ENCODE results near the gene HMGXB3.

Gene HMGXB3

GRCh38 chr5:150000256-150000989, at the start of gene HMGXB3, which contains the start of gene TIGD6:
Gene HMGXB3 (plus strand): TSS chr5:150000739. CDS start chr5:150004853, 4,114 bp downstream.
Gene TIGD6 (minus strand): TSS chr5:150000654. CDS start chr5:149996348, 4,306 bp downstream.
- DNase-seq (ENCODE audit: low read depth in 3 of 3): peak; percentile 80 to 87 (median 82)

- DNase-seq (ENCODE audit: low read depth in 3 of 3): no peak
These were observed 49.3 kb upstream of the HMGXB3 start for GRCh38 chr5:149951138-149951749.

GRCh38 chr5:149953436-149954121, 47.0 kb upstream of the HMGXB3 start:
- DNase-seq (ENCODE audit: low read depth in 3 of 3): no peak

- DNase-seq (ENCODE audit: low read depth in 3 of 3): no peak
These were observed 45.7 kb upstream of the HMGXB3 start for GRCh38 chr5:149954798-149955197.

- DNase-seq (ENCODE audit: low read depth in 3 of 3): no peak
These were observed 43.9 kb upstream of the HMGXB3 start for GRCh38 chr5:149956685-149957084.

GRCh38 chr5:149957855-149958254, 42.7 kb upstream of the HMGXB3 start:
- DNase-seq (ENCODE audit: low read depth in 3 of 3): no peak

- peak; percentile 23 to 41 (median 24) for DNase-seq (ENCODE audit: low read depth in 3 of 3)
These were observed 40.9 kb upstream of the HMGXB3 start for GRCh38 chr5:149959406-149960236.

GRCh38 chr5:149960272-149961185, 40.0 kb upstream of the HMGXB3 start, which contains the start of gene SLC26A2:
Gene SLC26A2 (plus strand): TSS chr5:149960758. CDS start chr5:149977653, 16,895 bp downstream.
- peak; percentile 90 to 92 (median 90) for DNase-seq (ENCODE audit: low read depth in 3 of 3)

- DNase-seq (ENCODE audit: low read depth in 3 of 3): no peak
These were observed 39.3 kb upstream of the HMGXB3 start for GRCh38 chr5:149961186-149961685.

- DNase-seq (ENCODE audit: low read depth in 3 of 3): no peak
These were observed 38.6 kb upstream of the HMGXB3 start for GRCh38 chr5:149961957-149962409.

- DNase-seq (ENCODE audit: low read depth in 3 of 3): no peak
These were observed 37.8 kb upstream of the HMGXB3 start for GRCh38 chr5:149962601-149963300.

GRCh38 chr5:149963729-149964128, 36.8 kb upstream of the HMGXB3 start:
- DNase-seq (ENCODE audit: low read depth in 3 of 3): no peak

- DNase-seq (ENCODE audit: low read depth in 3 of 3): no peak
These were observed 33.6 kb upstream of the HMGXB3 start for GRCh38 chr5:149966946-149967345.

GRCh38 chr5:149969181-149969930, 31.2 kb upstream of the HMGXB3 start:
- DNase-seq (ENCODE audit: low read depth in 3 of 3): no peak

GRCh38 chr5:149975409-149975808, 25.1 kb upstream of the HMGXB3 start:
- no peak for DNase-seq (ENCODE audit: low read depth in 3 of 3)

- no peak for DNase-seq (ENCODE audit: low read depth in 3 of 3)
These were observed 20.6 kb upstream of the HMGXB3 start for GRCh38 chr5:149979896-149980295.

- no peak for DNase-seq (ENCODE audit: low read depth in 3 of 3)
These were observed 19.3 kb upstream of the HMGXB3 start for GRCh38 chr5:149981206-149981605.

- no peak for DNase-seq (ENCODE audit: low read depth in 3 of 3)
These were observed 18.0 kb upstream of the HMGXB3 start for GRCh38 chr5:149982505-149982904.

- no peak for DNase-seq (ENCODE audit: low read depth in 3 of 3)
These were observed 12.4 kb upstream of the HMGXB3 start for GRCh38 chr5:149988126-149988525.

Measured in stimulated activated CD4-positive, alpha-beta T cell treated with anti-CD3 and anti-CD28 coated beads, TNF-alpha, amount 100 ng/mL, for 48 hours (primary cell).